Loucy (cell line): Measurements from ENCODE around the gene ETV3.

Source experiments
- H2AFZ ChIP-seq: fragments of 200-600 bp; sonication (generic); 2 replicates; pipeline ENCODE4 v1.6.0; 2016; ENCODE audit warnings: antibody characterized with exemption, mild to moderate bottlenecking, low read length, moderate library complexity
- H3F3A ChIP-seq: fragments of 200-600 bp; 2 replicates; pipeline ENCODE4 v1.6.0; 2016; ENCODE audit warnings: antibody characterized with exemption, low read depth, mild to moderate bottlenecking
- H3K27me3 ChIP-seq: fragments of 200-600 bp; sonication (generic); 2 replicates; pipeline ENCODE4 v1.6.1; 2014; ENCODE audit warnings: low read length, mild to moderate bottlenecking; ENCODE audit not compliant: insufficient read depth, poor library complexity, severe bottlenecking
- H3K36me3 ChIP-seq: fragments of 200-600 bp; sonication (generic); 2 replicates; pipeline ENCODE4 v1.6.1; 2016; ENCODE audit warnings: low read length; ENCODE audit not compliant: insufficient read depth
- H3K4me1 ChIP-seq: fragments of 200-600 bp; sonication (generic); 2 replicates; pipeline ENCODE4 v1.5.1; 2014; ENCODE audit warnings: low read length, mild to moderate bottlenecking; ENCODE audit not compliant: insufficient read depth, poor library complexity, severe bottlenecking
- H3K4me2 ChIP-seq: fragments of 200-600 bp; sonication (generic); 2 replicates; pipeline ENCODE4 v1.6.0; 2014; ENCODE audit warnings: antibody characterized with exemption, low read length, low read depth, mild to moderate bottlenecking; ENCODE audit not compliant: poor library complexity, severe bottlenecking
- H3K4me3 ChIP-seq: fragments of 200-600 bp; sonication (generic); 2 replicates; pipeline ENCODE4 v1.5.1; 2014; ENCODE audit warnings: low read length, mild to moderate bottlenecking, mixed read lengths; ENCODE audit not compliant: poor library complexity, severe bottlenecking
- H3K79me2 ChIP-seq: fragments of 200-600 bp; sonication (generic); 2 replicates; pipeline ENCODE4 v1.6.1; 2014; ENCODE audit warnings: low read length; ENCODE audit not compliant: insufficient read depth
- H3K9ac ChIP-seq: fragments of 200-600 bp; sonication (generic); 2 replicates; pipeline ENCODE4 v1.6.0; 2014; ENCODE audit warnings: mild to moderate bottlenecking, low read depth, low read length, moderate library complexity; ENCODE audit not compliant: poor library complexity, severe bottlenecking
- H3K9me2 ChIP-seq: fragments of 200-600 bp; sonication (generic); replicated peaks from 2 replicates; pipeline ENCODE4 v1.6.1; 2016; ENCODE audit warnings: low read depth, low read length, mixed read lengths
- H3K9me3 ChIP-seq: fragments of 200-600 bp; sonication (generic); 2 replicates; pipeline ENCODE4 v1.6.1; 2014; ENCODE audit warnings: mild to moderate bottlenecking, antibody characterized with exemption, low read length, low read depth; ENCODE audit not compliant: insufficient read depth
- H4K20me1 ChIP-seq: fragments of 200-600 bp; sonication (generic); 2 replicates; pipeline ENCODE4 v1.6.0; 2014; ENCODE audit warnings: antibody characterized with exemption, low read length, mild to moderate bottlenecking; ENCODE audit not compliant: insufficient read depth, poor library complexity, severe bottlenecking
- EZH2phosphoT487 ChIP-seq: fragments of 200-600 bp; IDR thresholded peaks from 2 replicates; pipeline ENCODE4 v1.6.1; 2018; ENCODE audit warnings: antibody characterized with exemption, mild to moderate bottlenecking, moderate library complexity, borderline replicate concordance
- TF ChIP-seq, protein P1 (sequence below): fragments of 200-600 bp; sonication (generic); conservative IDR thresholded peaks from 2 replicates; pipeline ENCODE4 v1.5.1; 2014; ENCODE audit warnings: mild to moderate bottlenecking, antibody characterized with exemption, low read length

Gene ETV3

DNA sequence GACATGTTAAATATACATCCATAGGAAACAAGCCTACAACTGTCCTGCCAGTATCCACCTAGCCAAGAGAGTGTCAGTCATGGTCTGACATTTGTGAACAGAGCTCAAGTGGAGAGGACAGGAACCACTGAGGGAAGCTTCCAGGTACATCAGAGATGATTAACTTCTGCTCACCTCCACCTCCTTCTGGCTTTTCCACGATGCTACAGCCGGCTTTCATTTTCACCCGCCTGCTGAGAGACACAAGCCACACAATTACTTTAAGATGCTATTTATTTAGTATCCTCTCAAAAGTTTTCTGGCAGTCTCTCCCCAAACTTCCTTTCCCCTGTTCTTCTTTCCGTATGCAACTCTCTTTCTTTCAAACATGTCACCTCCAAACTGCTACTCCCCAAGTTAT, 2.1 kb downstream of the ETV3 start:
- Histone ChIP-seq H4K20me1 (peaks cover 67% of the 10 kb centered on the region), H3K79me2 (peaks cover 47% of the 10 kb centered on the region), H3K9me2 (no peaks in the 10 kb centered on the region), H3F3A (0 out of 2 replicates have a peak, but pooled peaks cover 7% of the 10 kb centered on the region), H3K4me2 (peak overlapping the region; percentile 93), H3K36me3 (peaks cover 25% of the 10 kb centered on the region; the same call in 1 of the 2 replicates), H3K27me3 (no peaks in the 10 kb centered on the region), H3K9ac (peak overlapping the region; percentile 86), H2AFZ (no peak overlapping the region), H3K4me1 (peaks cover 53% of the 10 kb centered on the region), H3K4me3 (peak overlapping the region; percentile 94), H3K9me3 (no peaks in the 10 kb centered on the region)
- TF ChIP-seq, protein P1, sequence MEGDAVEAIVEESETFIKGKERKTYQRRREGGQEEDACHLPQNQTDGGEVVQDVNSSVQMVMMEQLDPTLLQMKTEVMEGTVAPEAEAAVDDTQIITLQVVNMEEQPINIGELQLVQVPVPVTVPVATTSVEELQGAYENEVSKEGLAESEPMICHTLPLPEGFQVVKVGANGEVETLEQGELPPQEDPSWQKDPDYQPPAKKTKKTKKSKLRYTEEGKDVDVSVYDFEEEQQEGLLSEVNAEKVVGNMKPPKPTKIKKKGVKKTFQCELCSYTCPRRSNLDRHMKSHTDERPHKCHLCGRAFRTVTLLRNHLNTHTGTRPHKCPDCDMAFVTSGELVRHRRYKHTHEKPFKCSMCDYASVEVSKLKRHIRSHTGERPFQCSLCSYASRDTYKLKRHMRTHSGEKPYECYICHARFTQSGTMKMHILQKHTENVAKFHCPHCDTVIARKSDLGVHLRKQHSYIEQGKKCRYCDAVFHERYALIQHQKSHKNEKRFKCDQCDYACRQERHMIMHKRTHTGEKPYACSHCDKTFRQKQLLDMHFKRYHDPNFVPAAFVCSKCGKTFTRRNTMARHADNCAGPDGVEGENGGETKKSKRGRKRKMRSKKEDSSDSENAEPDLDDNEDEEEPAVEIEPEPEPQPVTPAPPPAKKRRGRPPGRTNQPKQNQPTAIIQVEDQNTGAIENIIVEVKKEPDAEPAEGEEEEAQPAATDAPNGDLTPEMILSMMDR = peak; percentile 36
- TF ChIP-seq EZH2phosphoT487 = no peak

DNA sequence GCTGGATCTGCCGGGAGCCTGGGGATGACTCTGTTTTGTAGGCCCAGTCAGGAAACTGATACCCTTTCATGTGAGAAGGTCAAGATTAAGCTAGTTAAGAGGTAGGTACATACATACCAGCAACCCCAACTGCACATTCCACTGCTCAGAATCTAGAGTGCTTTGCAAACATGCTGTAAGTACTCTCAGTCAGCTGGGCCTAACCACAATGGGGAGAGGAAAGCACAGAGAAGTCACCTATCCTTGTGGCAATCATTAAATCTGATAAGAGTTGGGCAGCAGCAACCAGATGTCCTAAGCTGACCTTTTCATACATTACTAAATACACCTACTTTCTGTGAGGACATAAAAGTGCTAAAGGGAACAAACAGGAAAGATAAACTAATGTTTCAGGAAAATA, 2.5 kb downstream of the ETV3 start:
- Histone ChIP-seq H3F3A (0 out of 2 replicates have a peak, but pooled peaks cover 7% of the 10 kb centered on the region), H3K4me2 (peak overlapping the region; percentile 93), H3K9me2 (no peaks in the 10 kb centered on the region), H3K36me3 (peaks cover 29% of the 10 kb centered on the region; the same call in 1 of the 2 replicates), H3K4me1 (peaks cover 53% of the 10 kb centered on the region), H3K79me2 (peaks cover 47% of the 10 kb centered on the region), H4K20me1 (peaks cover 70% of the 10 kb centered on the region), H3K27me3 (no peaks in the 10 kb centered on the region), H3K9me3 (no peaks in the 10 kb centered on the region), H3K4me3 (peak overlapping the region; percentile 94), H2AFZ (no peak overlapping the region), H3K9ac (peak overlapping the region; percentile 86)
- no peak for TF ChIP-seq EZH2phosphoT487
- TF ChIP-seq, protein P1 = no peak

DNA sequence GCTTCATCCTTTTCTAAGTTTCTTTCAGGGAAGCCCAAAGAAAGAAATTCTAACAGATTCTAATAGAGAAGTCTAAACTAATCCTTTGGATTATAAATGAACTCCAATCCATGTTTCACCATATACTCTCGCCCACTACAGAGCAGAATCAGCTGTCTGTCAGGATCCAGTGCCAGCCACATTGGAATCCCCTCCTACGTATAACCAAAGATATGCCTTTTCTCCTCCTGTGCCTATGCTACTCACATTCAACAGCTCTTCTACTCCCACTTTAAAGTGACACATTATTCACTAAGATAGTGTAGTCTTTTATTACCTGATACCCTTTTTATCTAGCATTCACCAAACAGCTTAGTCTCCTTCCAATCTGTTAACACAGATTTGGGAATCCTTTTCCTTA, 3.1 kb downstream of the ETV3 start:
- no peaks in the 10 kb centered on the region for H3K9me3 ChIP-seq
- H3K4me2 ChIP-seq = peak overlapping the region; percentile 93
- no peaks in the 10 kb centered on the region for H3K9me2 ChIP-seq
- H3K79me2 ChIP-seq = peaks cover 47% of the 10 kb centered on the region
- no peak overlapping the region for H2AFZ ChIP-seq
- no peak overlapping the region for H3K9ac ChIP-seq
- H3K27me3 ChIP-seq = no peaks in the 10 kb centered on the region
- 0 out of 2 replicates have a peak, but pooled peaks cover 7% of the 10 kb centered on the region for H3F3A ChIP-seq
- H3K4me1 ChIP-seq = peaks cover 53% of the 10 kb centered on the region
- peaks cover 35% of the 10 kb centered on the region; the same call in 1 of the 2 replicates for H3K36me3 ChIP-seq
- H3K4me3 ChIP-seq = peak overlapping the region; percentile 7
- TF ChIP-seq, protein P1 = no peak
- no peak for TF ChIP-seq EZH2phosphoT487
- H4K20me1 ChIP-seq = peaks cover 70% of the 10 kb centered on the region
